NCI-H82 (cell line): ENCODE data around the gene CP.
"Not testable (repeated sequence)": the region's sequence is repeated elsewhere in the genome, so short reads cannot be mapped to it uniquely, and the experiment has no call there.

Source experiments
- DNase-seq: peaks from one replicate; lab custom pipeline; 2025; lab: John Stamatoyannopoulos, UW

Gene CP

DNA sequence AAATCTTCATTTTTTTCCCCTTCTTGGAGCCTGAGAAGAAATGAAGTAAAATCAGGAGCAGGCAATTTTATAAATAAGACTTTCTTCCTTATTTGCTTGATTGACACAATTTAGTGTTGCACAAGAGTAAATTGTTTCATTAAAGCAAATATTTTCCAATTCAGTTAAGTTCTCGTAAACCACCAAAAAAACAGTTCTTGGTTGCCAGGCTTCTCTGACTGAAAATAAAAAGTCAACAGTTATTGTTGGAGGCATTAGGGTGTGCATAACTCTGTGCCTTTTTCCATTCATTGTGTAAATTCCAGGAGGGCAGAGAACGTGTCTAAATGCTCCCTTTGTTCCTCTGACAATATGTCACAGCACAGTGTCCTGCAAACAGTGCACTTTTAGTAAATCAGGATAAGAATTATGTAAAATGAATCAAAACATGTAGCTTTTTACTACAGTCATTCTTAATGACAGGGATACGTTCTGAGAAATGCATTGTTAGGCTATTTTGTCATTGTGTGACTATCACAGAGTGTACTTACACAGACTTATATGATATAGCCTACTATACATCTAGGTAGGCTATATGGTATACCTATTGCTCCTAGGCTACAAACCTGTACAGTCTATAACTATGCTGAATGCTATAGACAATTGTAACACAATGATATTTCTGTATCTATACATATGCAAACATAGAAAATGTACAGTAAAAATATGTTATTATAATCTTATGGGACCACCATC lies at the start of gene CP:
TSS of gene CP (minus strand) at position 47 of the 735 bp plus-strand sequence. CDS start at position 10, 37 bp downstream.
- DNase-seq: no peak

DNA sequence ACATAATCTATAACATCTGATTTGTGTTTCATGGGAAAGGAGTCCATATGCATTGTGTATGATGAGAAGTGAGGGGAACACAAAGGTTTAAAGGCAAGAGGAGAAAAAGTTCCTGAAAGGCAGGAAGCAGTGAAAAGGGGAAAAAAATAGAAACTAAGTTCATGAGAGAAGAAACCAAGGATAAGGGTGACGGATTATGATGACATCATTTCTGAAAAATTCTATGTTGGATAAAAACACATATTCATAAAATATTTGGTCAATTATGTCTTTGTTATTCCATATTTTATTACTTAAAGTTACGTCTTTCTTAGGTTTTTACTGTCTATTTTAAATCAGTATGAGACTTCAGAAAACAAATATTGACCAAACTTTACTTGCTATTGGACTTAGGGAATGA lies 48.6 kb upstream of the CP start:
- DNase-seq: no peak

DNA sequence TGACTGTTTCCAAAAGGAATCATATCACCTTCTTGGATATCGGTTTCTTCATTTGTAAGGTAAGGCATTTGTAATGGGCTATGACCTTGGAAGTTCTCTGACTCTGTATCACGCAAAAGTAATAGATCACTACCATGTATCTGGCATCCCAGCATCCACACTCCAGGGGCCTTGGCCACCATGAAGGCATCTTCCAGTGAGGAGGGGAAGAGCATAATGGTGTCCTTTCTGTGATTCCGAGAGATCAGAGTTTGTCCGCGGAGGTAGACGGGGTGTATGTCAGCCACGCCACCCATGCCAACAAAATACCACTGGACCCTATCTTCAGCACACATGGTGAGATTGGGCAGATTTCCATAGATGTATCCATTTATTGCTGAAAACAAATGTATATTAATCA lies 48.1 kb upstream of the CP start:
- DNase-seq: no peak

DNA sequence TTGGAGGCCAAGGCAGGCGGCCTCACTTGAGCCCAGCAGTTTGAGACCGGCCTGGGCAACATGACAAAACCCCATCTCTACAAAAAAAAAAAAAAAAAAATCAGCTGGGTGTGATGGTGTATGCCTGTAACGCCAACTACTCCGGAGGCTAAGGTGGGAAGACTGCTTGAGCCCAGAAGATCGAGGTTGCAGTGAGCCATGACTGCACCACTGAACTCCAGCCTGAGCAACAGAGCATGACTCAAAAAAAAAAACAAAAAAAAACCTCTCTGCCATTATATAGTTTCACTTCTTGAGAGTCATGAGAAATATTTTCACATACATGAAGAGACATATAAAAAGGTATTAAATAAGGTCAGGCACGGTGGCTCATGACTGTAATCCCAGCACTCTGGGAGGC lies 45.9 kb upstream of the CP start:
- DNase-seq: no peak

DNA sequence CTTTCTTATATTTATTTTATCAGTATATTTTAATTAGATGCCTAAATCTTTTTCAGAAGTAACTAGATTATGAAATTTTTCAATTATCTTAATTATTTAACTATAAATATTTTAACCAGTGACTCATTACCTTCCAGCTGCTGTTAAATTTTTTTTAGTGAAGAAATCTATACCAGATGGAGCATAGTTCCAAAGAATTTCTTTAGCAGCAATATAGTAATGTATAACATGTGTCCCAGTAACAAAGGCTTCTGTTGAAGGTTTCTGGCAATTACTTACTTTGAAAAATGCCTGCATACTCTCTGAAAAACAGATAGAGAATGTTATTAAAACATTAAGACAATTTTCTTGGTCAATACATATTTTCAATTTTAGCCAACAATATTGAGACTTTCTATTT lies 45.1 kb upstream of the CP start:
- DNase-seq: no peak

DNA sequence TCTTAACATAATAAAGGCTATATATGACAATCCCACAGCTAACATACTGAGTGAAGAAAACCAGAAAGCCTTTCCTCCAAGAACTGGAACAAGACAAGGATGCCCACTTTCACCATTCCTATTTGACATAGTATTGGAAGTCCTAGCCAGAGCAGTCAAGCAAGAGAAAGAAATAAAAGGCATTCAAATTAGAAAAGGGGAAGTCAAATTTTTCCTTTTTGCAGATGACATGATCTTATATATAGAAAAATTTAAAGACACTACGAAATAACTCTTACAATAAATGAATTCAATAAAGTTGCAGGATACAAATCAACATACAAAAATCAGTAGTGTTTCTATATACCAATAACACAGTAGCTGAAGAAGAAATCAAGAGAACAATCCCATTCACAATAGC lies 42.2 kb upstream of the CP start:
- no peak for DNase-seq

DNA sequence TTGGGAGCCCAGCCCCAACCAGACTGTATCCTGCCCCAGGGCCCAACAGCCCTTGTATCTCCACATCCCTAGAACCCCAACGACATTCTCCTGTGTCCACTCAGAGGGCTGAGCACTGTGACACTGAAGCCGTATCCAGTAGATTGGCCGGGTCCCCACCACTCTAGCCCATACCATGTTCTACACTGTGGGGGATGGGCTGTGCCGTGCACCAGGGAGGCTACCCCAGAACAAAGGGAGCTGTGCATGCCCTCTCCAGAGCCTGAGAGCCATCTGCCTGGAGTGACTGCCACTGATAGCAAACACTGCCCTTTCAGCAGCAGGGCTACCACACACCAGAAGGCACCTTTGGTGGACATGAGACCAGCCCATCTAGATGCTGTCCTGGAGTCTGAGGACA lies 37.1 kb upstream of the CP start:
- DNase-seq: no peak

DNA sequence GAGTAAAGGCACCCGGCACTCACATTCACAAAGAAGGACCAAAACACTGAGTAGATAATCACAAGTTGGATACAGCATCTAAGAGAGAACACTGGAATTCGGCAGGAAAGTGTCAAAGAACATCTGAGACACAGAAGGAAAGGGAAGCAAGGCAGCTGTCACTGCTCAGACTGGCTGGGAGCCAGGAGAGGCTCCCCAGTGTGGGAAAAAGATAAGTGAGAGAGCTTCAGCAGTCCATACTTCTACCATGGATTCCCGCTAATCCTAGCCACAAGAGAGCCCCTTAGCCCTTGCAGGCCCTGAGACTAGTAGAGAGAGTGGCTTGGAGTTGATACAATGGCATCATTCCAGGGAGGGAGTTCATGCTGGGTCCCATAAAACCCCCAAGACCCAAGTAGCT lies 36.7 kb upstream of the CP start:
- peak; percentile 33 for DNase-seq

DNA sequence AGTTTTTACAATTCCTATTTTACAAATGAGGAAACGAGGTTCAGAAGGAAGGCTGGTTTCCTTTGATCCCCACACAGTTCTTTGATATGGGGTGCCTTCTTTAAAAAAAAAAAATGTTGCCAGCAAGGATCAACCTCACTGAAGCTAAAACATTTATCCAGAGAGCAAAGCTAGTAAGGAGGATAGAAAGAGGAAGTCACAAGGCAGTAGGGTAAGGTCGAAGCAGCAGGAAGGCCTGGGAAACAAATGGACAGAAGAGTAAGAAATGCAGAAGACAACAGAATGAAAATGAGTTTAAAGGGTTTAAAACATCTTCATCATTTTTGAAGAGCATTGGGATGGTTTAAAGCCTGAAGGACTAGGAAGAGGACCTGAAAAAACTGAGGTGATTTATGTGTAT lies 30.6 kb upstream of the CP start:
- no peak for DNase-seq

DNA sequence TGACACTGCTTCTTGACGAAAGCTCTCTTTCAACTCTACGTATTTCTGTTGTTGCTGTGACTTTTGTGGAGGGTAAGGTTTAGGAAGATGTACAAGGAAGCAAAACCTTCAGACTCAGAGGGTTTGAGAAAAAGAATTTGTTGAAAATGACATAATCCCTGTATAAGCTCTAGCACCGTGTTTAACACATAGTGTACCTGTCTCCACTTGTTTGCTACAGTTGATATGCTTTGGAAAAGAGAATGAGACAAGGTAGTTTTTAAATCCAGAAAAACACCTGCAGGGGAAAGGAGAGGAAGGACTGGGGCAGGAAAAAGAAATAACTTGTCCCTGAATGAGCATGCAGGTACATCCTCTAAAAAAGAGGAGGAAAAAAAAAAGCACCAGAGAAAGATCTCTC lies 29.6 kb upstream of the CP start:
- DNase-seq: no peak

DNA sequence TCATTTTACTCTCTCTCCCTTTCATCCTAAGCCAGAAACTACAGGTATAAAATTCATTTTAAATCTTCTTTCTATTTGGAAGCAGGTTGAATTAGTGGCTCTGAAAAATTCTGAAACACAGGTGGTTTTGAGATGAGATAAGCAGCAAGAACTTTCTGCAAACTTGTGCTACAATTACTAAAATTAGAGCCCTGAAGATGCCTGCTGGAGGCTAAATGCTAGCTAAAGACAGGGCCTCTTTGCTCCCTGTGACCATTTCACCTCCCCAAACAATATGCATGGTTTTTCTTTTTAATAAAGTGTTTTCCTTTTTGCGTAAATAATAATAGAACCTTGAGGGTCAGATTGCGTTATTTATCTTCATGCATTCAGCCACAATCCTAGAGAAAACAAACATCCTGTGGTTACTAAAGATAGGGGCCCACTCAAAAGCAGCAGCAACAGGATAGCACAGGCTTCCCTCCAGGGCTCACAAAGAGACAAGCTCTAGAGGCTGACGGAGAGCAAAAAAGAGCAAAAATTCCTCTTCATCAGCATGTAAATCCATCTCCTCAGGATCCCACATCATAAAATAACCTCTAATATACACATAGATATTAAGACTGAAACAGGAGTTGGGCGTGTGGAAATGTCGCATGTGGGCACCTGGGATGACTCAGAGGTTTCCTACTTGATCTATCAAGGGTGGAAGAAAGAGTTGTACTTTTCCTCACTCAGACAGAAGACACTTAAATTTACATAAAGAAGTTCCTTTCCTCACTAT lies 26.5 kb upstream of the CP start:
- DNase-seq: no peak

DNA sequence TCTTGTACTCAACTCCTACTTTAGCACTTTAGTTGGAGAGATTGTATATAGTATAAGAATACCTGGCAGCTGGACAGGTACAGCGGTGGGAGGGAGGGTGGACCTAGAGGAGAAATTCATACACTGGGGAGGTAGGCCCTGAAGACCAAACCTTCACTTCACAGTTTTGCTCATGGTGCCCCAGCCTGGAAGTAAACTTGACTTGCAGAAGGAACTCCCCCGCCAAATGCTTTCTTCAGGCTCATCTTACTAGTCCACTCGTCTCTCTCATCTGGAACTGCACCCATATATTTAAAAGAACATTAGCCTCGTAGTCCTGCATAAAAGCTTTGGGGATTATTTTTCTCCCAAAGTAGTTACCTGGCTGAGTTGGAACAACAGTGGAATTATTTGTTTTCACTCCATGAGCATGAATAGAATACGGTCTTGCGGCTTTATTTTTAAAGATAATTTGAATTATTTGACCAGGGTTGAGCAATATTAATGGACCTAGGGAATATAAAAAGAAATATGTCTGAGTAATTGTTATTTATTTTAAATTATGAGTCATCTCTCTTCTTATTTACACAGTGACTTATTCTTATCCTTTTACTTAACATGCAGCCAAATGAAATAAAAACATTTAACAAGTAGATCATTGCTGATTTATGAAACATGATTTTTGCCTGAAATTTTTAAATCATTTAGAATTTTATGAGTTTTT lies 25.5 kb upstream of the CP start:
- no peak for DNase-seq

DNA sequence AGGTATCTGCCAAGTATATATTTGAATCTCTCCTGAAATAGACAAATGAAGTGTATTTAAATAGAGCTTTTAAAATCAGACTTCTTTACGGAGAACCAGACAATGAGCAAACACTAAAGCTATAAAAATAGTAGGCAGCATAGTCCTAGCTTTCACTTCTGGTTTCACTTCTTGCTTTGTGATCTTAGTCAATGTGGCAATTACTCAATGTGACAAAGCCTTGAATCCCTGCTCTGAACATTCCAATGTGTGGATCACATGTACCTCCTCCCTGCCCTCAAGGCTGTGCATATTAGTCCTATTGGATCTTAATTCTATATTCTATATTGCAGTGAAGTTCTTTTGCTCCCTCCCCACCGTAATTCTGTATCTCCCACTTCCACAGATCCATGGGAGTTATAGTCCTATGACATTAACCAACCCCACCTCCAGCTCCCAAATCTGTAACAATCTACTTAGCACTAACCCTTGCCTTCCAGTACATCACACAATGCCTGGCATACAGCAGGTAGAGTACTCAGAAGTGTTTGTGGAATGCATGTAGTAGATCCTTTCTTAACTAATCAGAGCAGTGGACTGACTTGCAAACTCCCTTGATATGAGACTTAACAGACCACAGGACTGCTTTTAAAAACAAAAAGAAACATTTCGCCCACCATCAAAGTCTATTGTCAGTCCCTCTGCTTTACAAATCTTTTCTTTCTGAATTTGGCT lies 24.3 kb upstream of the CP start:
- DNase-seq: no peak

DNA sequence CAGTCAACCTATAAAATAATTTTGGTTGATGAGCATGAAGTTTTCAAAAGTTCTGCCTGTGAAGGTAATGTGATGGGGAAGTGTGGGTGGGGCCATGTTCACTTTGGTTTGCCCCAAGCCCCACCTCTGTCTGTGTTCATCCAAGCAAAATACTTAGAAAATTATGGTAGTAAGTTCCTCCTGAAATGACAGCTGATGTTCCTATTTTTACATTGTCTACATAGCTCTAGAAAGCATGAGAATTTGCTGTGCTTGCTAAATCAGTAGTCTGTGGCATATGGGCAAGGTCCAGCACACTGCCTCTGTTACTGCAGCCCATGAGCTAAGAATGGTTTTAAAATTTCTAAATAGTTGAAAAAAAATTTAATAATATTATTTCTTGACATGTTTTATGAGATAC lies 21.9 kb upstream of the CP start:
- DNase-seq: no peak

DNA sequence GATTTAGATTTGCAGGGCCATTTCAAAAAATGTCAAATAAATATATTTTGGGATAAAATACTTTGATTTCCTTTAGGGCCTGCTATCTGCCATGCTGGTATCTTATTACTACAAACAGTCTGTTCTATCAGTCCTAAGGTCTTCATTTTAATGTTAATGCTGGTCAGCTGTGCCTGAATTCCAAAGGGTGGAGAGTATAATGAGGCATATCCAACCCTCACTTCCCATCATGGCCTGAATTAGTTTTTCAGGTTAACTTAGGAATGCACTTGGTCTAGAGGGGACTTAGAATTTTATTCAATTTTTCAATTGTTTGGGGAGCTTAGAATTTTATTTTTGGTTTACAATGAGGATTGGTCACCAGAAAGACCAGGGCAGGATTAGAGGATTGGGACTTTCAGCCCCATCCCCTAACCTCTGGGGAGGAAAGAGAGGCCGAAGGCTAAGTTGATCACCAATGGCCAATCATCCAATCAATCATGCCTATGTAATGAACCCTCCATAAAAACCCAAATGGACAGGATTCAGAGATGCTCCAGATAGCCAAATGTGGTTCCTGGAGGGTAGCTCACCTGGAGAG lies 17.8 kb upstream of the CP start:
- DNase-seq: no peak

DNA sequence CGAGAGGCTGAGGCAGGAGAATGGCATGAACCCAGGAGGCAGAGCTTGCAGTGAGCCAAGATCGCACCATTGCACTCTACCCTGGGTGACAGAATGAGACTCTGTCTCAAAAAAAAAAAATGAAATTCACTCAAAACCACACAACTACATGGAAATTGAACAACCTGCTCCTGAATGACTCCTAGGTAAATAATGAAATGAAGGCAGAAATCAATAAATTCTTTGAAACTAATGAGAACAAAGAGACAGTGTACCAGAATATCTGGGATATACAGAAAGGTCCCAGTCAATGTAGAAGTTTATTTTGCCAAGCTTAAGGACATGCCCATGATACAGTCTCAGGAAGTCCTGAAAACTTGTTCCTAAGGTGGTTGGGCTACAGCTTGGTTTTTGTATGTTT lies 16.6 kb upstream of the CP start:
- not testable (repeated sequence) for DNase-seq

DNA sequence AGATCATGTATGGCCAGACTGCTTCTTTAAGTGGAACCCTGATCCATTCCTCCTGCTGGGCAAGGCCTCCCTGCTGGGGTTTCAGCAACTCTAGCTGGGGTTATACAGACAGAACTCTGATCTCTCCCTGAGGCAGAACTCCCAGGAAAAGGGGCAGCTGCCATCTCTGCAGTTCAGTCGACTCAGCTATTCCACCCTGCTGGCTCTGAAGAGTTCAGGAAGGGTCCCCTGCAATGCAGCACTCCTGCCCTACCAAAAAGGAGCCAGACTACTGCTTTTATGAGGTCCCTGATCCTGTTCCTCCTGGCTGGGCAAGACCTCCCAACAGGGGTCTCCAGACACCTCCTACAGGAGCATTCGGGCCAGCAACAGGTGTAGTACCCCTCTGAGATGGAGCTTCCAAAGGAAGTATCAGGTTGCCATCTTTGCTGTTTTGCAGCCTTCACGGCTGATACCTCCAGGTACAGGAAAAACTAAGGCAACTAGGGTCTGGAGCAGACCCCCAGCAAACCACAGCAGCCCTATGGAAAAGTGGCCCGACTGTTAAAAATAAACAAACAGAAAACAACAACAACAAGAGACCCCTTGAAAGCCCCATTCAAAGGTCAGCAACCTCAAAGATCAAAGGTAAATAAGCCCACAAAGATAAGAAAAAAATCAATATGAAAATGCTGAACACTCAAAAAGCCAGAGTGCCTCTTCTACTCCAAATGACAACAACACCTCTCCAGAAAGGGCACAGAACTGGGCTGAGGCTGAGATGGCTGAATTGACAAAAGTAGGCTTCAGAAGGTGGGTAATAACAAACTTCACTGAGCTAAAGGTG lies 14.2 kb upstream of the CP start:
- DNase-seq: no peak

DNA sequence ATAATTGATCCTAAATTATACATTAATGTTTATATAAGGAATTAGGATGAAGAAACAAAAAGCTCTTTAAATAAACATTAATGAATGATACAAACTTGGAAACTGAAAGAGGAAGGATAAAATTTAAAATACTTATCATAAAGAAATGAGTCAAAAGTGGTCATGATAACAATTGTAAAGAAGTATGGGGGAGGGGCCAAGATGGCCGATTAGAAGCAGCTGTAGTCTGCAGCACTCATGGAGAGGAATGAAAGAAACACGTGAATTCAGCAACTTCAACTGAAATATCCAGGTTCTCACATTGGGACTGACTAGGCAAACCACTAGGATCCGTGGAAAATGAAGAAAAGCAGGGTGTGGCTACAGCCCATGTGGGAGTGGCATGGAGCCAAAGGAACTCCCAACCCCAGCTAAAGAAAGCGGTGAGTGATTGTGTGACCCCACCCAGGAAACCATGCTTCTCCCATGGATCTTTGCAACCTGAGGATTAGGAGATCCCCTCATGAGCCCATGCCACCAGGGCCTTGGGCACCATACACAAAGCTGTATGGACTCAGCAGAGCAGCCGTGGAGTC lies 13.1 kb upstream of the CP start:
- no peak for DNase-seq

DNA sequence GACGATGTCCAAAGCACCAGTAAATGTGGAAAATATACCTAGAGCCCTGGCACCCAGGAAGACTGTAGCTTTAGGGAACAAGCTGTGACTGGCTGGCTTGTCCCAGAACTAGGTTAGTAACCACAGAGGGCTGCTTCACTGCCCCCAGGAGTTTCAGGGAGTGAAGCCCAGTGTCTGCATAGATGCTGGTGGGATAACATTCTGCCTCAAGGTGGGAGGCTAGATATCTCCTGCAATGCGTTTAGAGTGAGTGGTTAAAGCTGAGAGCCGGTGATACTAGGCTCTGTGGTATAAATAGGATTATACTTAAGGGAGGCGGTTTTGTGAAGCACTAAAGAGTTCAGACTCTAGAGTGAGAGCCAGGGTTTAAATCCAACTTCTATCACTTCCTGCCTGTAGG lies 11.7 kb upstream of the CP start:
- peak; percentile 85 for DNase-seq

DNA sequence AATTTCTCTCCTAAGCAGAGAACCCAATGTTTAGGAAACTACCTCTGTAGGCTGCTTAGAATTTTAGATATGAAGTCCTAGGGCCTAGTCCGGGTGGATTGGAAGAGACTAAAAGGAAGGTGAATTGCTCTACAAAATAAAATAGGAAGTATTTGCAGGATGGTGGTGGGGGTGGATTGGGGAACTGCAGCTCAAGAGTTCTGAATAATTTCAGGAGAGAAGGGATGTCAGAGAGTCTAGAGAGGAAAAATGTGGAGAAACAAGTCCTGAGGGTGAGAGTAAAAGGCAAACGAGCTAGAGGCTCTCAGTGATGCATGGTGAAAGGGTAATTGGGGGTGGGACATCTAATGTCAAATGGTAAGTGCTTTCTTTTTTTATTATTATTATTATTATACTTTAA lies 10.2 kb upstream of the CP start:
- DNase-seq: no peak
